HG03460 (cell line): Measurements from ENCODE around the gene GXYLT2.

Experiments used
- ATAC-seq: cut with Tn5 transposase; IDR thresholded peaks from one replicate; pipeline ENCODE4 v1.9.1; 2021; ENCODE audit not compliant: unreplicated experiment

The GXYLT2 gene

DNA sequence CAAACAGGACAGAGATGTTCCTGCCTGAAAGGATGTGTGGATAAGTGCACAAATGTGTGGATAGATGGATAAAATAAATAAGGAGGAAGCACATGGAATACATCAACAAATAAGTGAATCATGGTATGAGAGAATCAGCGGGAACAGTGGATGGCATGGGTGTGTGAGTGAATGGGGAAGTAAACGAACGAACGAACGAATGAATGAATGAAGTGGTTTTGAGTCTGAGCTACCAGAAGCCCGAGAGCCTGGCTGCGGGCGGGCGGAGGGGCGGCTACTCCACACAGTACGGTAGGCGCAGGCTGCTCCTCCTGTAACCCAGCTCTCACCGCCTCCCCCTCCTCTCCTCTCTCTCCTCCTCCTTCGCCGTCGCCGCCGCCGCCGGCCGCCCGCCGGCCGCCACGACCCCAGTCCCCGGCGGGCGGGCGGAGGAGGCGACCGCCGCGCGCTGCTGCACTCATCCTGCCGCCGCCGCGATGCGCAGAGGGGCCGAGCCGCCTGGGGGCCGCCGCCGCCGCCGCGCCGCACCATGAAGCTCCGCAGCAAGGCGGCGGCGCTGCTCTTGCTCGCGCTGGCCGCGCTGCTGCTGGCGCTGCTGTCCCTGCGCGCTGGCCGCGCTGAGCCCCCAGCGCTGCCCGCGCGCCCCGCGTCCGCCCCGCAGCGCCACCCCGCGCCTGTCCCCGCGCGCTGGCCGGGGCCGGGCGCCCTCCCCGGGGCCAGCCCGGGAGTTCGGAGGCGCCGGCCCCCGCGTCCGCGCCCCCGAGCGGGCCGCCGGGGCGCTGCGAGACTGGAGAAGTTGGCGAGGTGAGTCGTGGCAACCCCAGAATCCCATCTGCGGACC is at the start of gene GXYLT2:
Gene GXYLT2 (plus strand): TSS at position 342 of the 841 bp plus-strand sequence. CDS start 188 bp downstream, at position 530.
- no peak for ATAC-seq

GRCh38 chr3:72839057-72839456 is 48.8 kb upstream of the GXYLT2 start:
- ATAC-seq = no peak

DNA sequence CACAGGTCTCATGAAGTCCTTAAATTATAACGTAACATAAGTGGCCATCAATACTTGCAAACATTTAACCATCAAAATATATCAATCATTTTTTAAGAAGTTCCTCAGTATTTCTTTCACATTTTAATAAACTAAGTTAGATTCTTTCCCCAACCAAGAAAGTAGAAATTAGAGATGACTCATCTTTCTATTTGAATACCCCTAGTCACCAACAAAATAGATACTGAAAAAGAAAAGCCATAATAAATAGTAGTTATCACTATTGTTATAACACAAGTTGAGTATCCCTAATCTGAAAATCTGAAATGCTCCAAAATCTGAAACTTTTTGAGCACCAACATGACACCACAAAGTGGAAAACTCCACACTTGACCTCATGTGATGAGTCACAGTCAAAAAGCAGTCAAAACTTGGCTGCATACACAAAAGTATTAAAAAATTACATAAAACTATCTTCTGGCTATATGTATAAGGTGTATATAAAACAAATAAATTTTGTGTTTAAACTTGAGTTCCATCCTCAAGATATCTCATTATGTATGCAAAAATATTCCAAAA is 43.3 kb upstream of the GXYLT2 start:
- ATAC-seq = no peak

DNA sequence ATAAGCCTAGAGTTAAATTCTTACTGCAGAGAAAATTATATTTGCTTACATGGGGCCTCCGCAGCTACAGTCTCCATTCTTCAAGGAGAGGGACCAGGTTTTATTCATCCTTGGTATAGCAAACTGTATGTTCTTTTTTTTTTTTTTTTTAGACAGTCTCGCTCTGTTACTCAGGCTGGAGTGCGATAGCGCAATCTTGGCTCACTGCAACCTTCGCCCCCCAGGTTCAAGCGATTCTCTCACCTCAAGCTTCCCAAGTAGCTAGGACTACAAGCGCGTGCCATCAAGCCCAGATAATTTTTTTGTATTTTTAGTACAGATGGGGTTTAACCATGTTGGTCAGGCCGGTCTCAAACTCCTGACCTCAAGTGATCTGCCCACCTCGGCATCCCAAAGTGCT is 41.7 kb upstream of the GXYLT2 start:
- no peak for ATAC-seq

GRCh38 chr3:72847282-72847681 is 40.6 kb upstream of the GXYLT2 start:
- ATAC-seq = no peak

DNA sequence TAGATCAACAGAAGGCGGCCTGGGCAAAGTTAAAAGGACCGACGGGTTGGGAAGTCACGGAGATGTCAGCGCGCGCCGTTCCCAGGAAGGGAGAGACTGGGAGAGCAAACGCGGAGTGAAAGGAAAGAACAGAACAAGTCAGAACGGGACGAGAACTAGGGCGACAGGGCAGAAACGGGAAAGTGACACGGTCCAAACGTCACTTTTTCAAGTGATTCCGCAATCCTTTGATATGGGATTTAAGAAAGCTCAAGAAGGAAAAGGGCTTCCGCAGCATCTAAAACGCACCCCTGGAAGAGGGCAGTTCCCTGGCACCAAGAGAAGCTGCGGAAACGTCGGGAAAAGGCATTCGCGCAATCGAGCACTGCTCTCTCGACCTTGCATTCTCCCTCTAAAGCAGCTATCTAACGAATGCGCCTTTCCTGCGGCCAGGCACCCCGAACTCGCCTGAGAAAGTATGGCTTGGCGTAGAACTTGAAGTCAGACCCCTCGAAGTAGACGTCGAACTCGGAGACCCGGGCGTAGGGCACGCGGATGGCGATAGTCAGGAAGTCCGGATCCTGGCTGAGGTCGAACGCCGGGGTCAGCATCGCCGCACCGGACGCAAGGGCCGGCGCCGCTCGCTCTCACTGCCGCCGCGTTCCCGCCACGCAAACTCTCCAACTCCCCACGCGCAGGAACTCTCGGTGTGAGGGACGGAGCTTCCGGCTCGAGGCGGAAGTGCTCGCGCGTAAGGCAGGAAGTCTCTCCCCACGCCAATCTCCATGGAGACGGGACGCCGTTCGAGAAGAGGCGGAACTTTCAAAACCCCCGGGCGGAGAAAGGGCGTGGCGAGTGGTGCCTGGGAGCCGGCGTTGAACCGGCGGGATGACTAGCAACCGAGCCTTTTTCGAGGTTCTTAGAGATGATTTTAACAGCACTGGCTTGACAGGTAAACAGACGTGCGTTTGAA is 39.8 kb upstream of the GXYLT2 start, which contains the start of gene SHQ1:
Gene SHQ1 (minus strand): TSS at position 695 of the 952 bp plus-strand sequence. CDS start 105 bp downstream, at position 590.
- peak; percentile 95 for ATAC-seq

- peak; percentile 44 for ATAC-seq
Observed at GRCh38 chr3:72848703-72849081, 39.2 kb upstream of the GXYLT2 start.

GRCh38 chr3:72855001-72855400 is 32.8 kb upstream of the GXYLT2 start:
- ATAC-seq = no peak

DNA sequence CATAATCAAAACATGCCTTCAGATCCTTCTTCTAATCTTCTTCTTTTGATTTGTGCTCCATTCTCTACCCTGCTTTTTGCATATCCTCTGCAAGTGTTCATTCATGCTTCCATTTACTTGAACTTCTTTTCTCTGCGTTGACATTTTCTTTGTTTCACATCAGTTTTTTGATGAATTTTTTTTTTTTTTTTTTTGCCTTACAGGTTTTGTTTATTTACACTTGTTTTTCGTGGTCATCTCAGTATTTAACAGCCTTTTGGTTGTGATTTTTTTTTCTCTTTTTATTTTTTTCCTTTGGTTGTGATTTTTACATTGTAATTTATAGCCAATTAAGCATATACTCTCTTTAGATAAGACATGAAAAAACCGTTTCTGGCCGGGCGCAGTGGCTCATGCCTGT is 27.8 kb upstream of the GXYLT2 start:
- no peak for ATAC-seq

DNA sequence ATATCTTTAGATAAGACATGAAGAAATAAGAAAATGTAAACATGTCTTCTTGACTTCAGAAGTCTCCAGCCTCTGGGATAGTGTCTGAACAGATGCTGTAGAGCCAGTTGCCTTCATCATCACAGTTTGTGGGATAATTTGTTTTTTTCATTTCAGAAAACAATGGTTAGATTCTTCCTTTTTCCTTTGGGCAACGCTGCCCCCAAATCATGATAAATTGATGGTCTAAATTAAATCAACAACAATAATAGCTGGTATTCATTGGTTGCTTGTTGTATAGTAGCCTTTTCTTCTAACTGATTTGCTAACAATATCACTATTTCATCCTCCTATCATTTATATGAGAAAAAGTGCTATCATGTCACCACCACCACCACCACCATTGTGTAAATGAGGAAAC is 27.0 kb upstream of the GXYLT2 start:
- no peak for ATAC-seq

GRCh38 chr3:72862314-72863090 is 25.3 kb upstream of the GXYLT2 start:
- no peak for ATAC-seq

- ATAC-seq = no peak
Observed at GRCh38 chr3:72872183-72872582, 15.7 kb upstream of the GXYLT2 start.

DNA sequence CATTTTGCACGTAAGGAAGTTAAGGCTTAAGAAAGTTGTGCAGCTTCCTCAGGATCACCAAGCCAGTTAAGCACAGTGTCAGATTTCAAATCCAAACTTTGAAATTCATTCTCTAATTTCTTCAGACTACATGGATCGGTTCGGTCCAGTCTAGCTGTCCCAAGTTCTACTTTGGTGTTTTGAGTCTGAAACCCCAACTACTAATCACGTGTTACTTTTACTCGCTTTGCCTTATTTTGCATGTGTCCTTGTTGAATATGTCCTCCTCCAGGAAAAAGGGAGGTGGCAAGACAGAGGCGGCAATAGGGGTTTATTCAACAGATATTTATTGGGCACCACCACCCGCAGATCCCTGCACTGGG is 522 bp upstream of the GXYLT2 start:
- no peak for ATAC-seq

DNA sequence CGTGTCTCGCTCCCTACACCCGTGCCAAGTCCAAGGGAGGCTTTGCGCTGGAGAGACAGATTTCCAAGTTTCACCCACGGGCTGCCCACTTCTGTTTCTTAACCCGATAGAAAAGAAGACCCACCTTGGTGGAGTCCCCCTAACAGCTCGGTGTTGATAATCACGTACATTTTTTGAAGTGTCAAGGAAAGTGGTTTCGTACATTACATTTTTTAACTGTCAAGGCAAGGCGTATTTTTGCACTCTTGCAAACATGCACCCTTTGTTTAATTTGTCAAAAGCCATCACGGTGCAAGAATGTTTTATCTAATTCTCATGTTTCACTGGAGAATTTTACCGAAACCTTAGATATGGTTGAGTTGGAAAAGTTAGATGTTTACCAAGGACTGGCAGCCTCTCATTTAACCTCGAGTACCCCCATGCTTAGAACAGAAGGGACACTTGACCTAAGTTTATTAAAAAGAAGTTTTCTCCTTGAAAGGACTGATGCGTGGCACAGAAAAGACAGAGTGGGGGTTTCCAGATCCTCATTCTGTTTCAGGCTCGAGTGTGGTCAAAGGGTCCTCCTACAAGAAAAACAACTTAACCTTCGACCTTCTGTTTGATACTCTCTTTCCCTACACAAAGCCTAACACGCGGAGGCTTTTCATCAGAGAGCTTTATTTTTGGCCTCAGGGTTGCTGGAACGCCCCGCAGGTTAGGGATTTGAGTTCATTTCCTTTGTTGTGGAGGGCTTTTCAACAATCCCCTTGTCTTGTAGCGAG is 882 bp downstream of the GXYLT2 start:
- ATAC-seq = no peak

DNA sequence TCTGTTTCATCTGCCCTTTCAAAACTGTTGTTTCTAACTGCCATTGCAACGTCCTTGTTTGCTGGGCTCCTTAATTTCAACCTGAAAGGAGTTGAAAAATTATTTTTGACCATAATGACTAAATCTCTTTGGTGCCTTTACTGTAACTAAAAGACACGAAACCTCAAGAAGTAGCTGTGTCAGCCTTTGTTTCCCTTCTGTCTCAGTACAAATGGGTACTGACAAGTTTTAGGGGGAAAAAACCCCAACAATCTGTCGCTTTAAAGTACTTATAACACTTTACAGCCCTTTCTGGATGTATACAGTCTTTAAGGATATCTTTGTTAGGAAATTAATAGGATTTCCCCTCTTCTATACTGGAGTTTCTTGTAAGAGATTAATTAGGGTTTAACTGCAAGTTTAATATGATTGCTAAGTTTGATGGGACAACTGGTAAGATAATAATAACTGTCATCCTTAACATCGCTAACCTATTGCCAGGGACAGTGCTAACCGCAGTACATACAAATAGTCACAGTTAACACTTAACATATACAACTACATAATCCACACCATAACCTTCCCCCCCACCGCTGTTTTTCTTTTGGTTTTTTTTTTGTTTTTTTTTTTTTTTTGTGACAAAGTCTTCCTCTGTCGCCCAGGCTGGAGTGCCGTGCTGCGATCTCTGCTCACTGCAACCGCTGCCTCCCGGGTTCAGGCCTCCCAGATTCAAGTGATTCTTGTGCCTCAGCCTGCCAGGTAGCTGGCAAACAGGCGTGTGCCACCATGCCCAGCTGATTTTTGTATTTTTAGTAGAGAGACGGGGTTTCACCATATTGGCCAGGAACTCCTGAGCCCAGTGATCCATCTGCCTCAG is 1.7 kb downstream of the GXYLT2 start:
- ATAC-seq = no peak

DNA sequence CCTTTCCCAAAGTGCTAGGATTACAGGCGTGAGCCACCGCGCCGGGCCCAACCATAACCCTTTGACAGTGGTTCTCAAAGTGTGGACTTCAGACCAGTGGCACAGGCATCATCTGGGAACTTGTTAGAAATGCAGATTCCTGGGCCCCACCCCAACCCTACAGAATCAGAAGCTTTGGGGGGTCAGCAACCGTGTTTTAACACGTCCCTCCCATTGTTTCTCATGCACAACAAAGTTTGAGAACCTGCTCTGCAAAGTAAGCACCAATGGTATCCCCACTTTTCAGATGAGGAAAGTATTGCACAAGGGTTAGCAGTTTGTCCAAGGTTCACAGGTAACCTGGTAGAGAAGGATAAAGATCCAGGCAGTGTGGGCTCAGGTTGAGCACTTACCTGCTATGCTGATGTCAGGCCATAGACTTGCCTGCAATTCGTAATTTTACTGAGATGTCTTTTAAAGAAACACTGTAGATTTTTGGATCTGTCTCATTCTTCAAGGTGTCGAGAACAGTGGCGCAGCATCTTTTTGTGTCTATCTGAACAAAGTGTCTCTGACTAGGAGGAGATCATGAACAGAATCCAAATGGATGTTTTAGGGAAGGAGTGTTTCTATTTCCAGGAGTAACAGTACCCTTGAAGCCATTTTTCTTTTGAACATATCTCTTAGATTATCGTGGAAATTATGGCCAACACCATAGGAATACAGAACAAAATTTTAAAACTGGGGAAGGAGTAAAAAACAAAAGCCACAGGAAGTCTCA is 2.5 kb downstream of the GXYLT2 start:
- no peak for ATAC-seq

GRCh38 chr3:72891053-72891855 is 3.4 kb downstream of the GXYLT2 start:
- ATAC-seq = no peak
